HG03575 (cell line): ENCODE measurements around the gene NELL1.
"Not testable (repeated sequence)": the region's sequence is repeated elsewhere in the genome, so short reads cannot be mapped to it uniquely, and the experiment has no call there.

ENCODE experiments used
- ATAC-seq: cut with Tn5 transposase; IDR thresholded peaks from one replicate; pipeline ENCODE4 v1.9.1; 2021; ENCODE audit not compliant: unreplicated experiment, insufficient number of reproducible peaks, low FRiP score; ENCODE audit errors: extremely low read depth

Gene NELL1

GRCh38 chr11:21133244-21133643, 463.9 kb downstream of the NELL1 start:
- no peak for ATAC-seq

- ATAC-seq: no peak
Measured at GRCh38 chr11:21133722-21134121, 464.3 kb downstream of the NELL1 start.

- ATAC-seq: no peak
Measured at GRCh38 chr11:21137803-21138202, 468.4 kb downstream of the NELL1 start.

- not testable (repeated sequence) for ATAC-seq
Measured at GRCh38 chr11:21141557-21141956, 472.2 kb downstream of the NELL1 start.

- no peak for ATAC-seq
Measured at GRCh38 chr11:21142007-21142406, 472.6 kb downstream of the NELL1 start.

- ATAC-seq: no peak
Measured at GRCh38 chr11:21144531-21144930, 475.1 kb downstream of the NELL1 start.

GRCh38 chr11:21148376-21148775, 479.0 kb downstream of the NELL1 start:
- ATAC-seq: no peak

- ATAC-seq: no peak
Measured at GRCh38 chr11:21160140-21160539, 490.8 kb downstream of the NELL1 start.

- ATAC-seq: no peak
Measured at GRCh38 chr11:21169639-21170038, 500.3 kb downstream of the NELL1 start.

GRCh38 chr11:21173476-21173875, 504.1 kb downstream of the NELL1 start:
- no peak for ATAC-seq

GRCh38 chr11:21174781-21175180, 505.4 kb downstream of the NELL1 start:
- ATAC-seq: no peak

GRCh38 chr11:21177379-21177778, 508.0 kb downstream of the NELL1 start:
- ATAC-seq: no peak

- ATAC-seq: no peak
Measured at GRCh38 chr11:21179770-21180169, 510.4 kb downstream of the NELL1 start.

- ATAC-seq: no peak
Measured at GRCh38 chr11:21180182-21180581, 510.8 kb downstream of the NELL1 start.

- ATAC-seq: no peak
Measured at GRCh38 chr11:21185959-21186358, 516.6 kb downstream of the NELL1 start.

- no peak for ATAC-seq
Measured at GRCh38 chr11:21190181-21190580, 520.8 kb downstream of the NELL1 start.

- no peak for ATAC-seq
Measured at GRCh38 chr11:21195995-21196394, 526.6 kb downstream of the NELL1 start.

- no peak for ATAC-seq
Measured at GRCh38 chr11:21198498-21198897, 529.1 kb downstream of the NELL1 start.

GRCh38 chr11:21205205-21205604, 535.8 kb downstream of the NELL1 start:
- ATAC-seq: no peak

- no peak for ATAC-seq
Measured at GRCh38 chr11:21225860-21226259, 556.5 kb downstream of the NELL1 start.

GRCh38 chr11:21229224-21229623, 559.8 kb downstream of the NELL1 start:
- no peak for ATAC-seq

GRCh38 chr11:21250196-21250595, 580.8 kb downstream of the NELL1 start:
- ATAC-seq: no peak
